ENCODE measurements around the gene RAB40C. TPM values are rescaled to one million over a fixed set of nuclear protein-coding genes. Genes with fewer than 3 reads are reported as not detected.

The RAB40C gene
- total RNA-seq, 1 experiment from 2014 or later, result 5.9 TPM

DNA sequence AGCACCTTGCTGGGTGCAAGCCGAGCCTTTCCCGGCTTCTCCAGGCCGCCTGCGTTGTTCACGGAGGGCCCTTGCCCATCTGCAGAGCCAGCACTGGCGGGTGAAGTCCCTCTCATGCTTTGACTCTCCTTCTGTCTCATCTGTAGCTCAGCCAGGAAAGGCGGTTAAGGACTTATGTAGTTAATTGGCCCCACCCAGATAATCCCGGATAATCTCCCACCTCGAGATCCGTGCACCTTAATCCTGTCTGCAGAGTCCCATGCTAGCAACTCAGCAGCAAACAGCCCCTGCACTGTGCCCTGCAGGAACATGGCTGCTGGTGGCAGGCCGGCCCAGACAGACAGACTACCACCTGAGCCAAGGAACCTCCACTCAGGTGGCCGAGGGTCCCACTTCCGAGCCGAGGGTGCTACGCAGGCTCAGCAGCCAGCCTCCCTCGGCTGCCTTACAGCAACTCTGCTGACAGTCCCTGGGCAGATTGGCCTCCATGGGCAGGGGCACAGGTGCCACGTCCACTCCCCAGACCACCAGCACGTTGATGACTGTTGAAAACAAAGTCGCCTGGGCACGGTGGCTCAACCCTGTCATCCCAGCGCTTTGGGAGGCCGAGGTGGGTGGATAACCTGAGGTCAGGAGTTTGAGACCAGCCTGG, 16.9 kb downstream of the RAB40C start:
- peaks cover 6% of the 10 kb centered on the region; the same call in 1 of the 2 replicates for H3K9me3 ChIP-seq (ENCODE audit: low read length)
- no peaks in the 10 kb centered on the region for H4K20me1 ChIP-seq (ENCODE audit: insufficient read depth, low read depth, low read length)
- H3K27ac ChIP-seq (ENCODE audit: low read length), result no peak overlapping the region
- H3K9ac ChIP-seq (ENCODE audit: low read length), result no peak overlapping the region
- H3K4me3 ChIP-seq (ENCODE audit: low read length), result no peak overlapping the region
- no peaks in the 10 kb centered on the region; the same call in 1 of the 2 replicates for H3K36me3 ChIP-seq (ENCODE audit: insufficient read depth, low read length)
- H3K4me2 ChIP-seq (ENCODE audit: low read depth, low read length, poor library complexity, severe bottlenecking), result no peak overlapping the region
- peak; percentile 10 for DNase-seq
- no peaks in the 10 kb centered on the region for H3K79me2 ChIP-seq (ENCODE audit: low read length)
- H3K9me2 ChIP-seq (replicated peaks; ENCODE audit: insufficient read depth, low read length), result no peaks in the 10 kb centered on the region
- no peak overlapping the region for H2AFZ ChIP-seq (ENCODE audit: low read length)
- no peaks in the 10 kb centered on the region for H3K27me3 ChIP-seq (ENCODE audit: low read length)
- H3K4me1 ChIP-seq (ENCODE audit: low read length), result no peaks in the 10 kb centered on the region

- DNase-seq, result peak; percentile 15
- Histone ChIP-seq H2AFZ (ENCODE audit: low read length) (no peak overlapping the region), H3K4me3 (ENCODE audit: low read length) (no peak overlapping the region), H3K4me1 (ENCODE audit: low read length) (no peaks in the 10 kb centered on the region), H3K36me3 (ENCODE audit: insufficient read depth, low read length) (no peaks in the 10 kb centered on the region; the same call in 1 of the 2 replicates), H3K9ac (ENCODE audit: low read length) (no peak overlapping the region), H4K20me1 (ENCODE audit: insufficient read depth, low read depth, low read length) (no peaks in the 10 kb centered on the region), H3K27me3 (ENCODE audit: low read length) (no peaks in the 10 kb centered on the region), H3K9me3 (ENCODE audit: low read length) (peaks cover 6% of the 10 kb centered on the region; the same call in 1 of the 2 replicates), H3K4me2 (ENCODE audit: low read depth, low read length, poor library complexity, severe bottlenecking) (no peak overlapping the region), H3K27ac (ENCODE audit: low read length) (no peak overlapping the region), H3K79me2 (ENCODE audit: low read length) (no peaks in the 10 kb centered on the region), H3K9me2 (replicated peaks; ENCODE audit: insufficient read depth, low read length) (no peaks in the 10 kb centered on the region)
Observed at GRCh38 chr16:608019-608418, 18.2 kb downstream of the RAB40C start.

DNA sequence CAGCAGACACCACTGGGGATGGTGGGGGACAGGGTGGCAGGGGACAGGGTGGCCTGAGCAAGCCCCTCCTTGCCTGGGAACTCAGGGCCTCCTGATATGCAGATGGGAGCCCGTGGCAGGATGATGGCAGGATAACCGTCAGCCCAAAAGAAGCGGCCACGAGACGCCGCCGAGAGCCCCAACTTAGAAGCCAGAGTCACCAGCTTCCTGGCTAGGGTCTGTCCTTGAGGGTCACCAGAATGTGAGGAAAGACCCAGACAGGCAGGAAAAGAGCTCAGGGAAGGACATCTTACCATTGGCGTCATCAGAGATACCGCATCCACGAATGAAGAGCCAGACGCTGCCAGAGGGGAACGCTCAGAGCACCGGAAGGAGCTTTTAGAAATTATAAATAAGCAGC, 19.4 kb downstream of the RAB40C start:
- Histone ChIP-seq H3K36me3 (ENCODE audit: insufficient read depth, low read length) (no peaks in the 10 kb centered on the region; the same call in 1 of the 2 replicates), H3K9ac (ENCODE audit: low read length) (no peak overlapping the region), H4K20me1 (ENCODE audit: insufficient read depth, low read depth, low read length) (no peaks in the 10 kb centered on the region), H3K4me2 (ENCODE audit: low read depth, low read length, poor library complexity, severe bottlenecking) (no peak overlapping the region), H3K79me2 (ENCODE audit: low read length) (no peaks in the 10 kb centered on the region), H3K27me3 (ENCODE audit: low read length) (no peaks in the 10 kb centered on the region), H3K4me3 (ENCODE audit: low read length) (no peak overlapping the region), H3K27ac (ENCODE audit: low read length) (no peak overlapping the region), H2AFZ (ENCODE audit: low read length) (no peak overlapping the region), H3K4me1 (ENCODE audit: low read length) (no peaks in the 10 kb centered on the region), H3K9me2 (replicated peaks; ENCODE audit: insufficient read depth, low read length) (no peaks in the 10 kb centered on the region), H3K9me3 (ENCODE audit: low read length) (peaks cover 6% of the 10 kb centered on the region; the same call in 1 of the 2 replicates)
- DNase-seq, result no peak

DNA sequence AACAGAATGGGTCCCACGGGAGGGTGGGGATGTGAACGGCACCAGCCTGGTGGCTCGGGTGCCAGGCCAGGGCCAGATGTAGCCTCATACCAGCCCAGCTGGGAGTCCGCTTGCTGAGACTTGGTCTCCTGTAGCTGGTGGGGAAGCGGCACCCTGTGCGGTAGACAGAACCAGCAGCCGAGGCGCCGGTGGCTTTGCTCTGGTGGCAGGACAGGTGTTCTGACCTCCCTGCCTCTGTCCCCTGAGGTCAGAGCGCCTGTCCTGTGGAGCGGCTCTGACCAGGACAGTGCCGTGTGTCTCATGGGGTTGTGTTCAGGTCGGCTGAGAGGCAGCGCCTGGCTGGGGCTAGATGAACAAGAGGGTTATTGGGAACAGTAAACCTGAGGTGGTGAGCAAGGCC, 20.1 kb downstream of the RAB40C start:
- Histone ChIP-seq H3K27ac (ENCODE audit: low read length) (no peak overlapping the region), H2AFZ (ENCODE audit: low read length) (no peak overlapping the region), H3K9me2 (replicated peaks; ENCODE audit: insufficient read depth, low read length) (no peaks in the 10 kb centered on the region), H3K4me1 (ENCODE audit: low read length) (no peaks in the 10 kb centered on the region), H3K79me2 (ENCODE audit: low read length) (no peaks in the 10 kb centered on the region), H4K20me1 (ENCODE audit: insufficient read depth, low read depth, low read length) (no peaks in the 10 kb centered on the region), H3K27me3 (ENCODE audit: low read length) (no peaks in the 10 kb centered on the region), H3K9me3 (ENCODE audit: low read length) (peaks cover 6% of the 10 kb centered on the region; the same call in 1 of the 2 replicates), H3K36me3 (ENCODE audit: insufficient read depth, low read length) (no peaks in the 10 kb centered on the region; the same call in 1 of the 2 replicates), H3K9ac (ENCODE audit: low read length) (no peak overlapping the region), H3K4me2 (ENCODE audit: low read depth, low read length, poor library complexity, severe bottlenecking) (no peak overlapping the region), H3K4me3 (ENCODE audit: low read length) (no peak overlapping the region)
- no peak for DNase-seq

DNA sequence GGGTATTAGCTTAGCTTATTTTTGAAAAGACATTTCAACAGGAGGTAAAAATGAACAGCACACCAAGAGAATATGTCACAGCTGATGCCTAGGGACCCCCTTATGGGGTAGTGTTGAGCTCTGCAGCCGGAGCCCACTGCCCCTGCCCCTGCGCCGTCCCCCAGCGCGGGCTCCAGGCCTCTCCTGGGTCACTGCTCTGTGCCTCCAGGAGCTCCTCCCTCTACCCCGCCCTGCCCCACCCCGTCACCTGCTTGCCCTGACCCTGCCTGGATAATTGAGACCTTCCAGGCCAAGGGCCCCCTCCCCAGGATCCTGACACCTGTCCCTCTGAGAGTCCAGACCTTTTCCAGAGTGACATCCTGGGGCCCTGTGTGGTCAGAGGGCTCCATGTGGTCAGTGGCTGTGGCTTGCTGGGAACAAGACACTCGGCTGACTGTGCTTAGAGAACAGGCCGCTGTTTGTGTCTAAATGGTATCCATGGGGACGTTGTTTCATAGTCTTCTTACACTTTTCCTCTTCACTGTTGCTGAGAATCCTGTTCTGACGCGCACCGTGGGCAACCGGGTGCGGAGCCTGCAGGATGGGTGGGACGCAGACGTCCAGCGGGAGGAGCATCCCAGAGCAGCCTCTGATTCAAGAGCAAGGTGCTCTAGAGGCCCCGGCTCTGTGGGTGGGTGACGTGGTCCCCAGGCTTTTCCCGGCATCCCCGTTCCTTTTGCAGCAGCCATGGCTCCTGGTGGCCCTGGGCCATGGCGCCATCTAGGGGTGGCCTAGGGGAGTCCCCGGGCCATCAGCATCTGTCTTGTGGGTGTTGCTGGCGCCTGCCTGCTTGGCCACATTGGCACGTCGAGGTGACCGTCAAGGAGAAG, 20.9 kb downstream of the RAB40C start:
- Histone ChIP-seq H3K36me3 (ENCODE audit: insufficient read depth, low read length) (no peaks in the 10 kb centered on the region), H3K27me3 (ENCODE audit: low read length) (no peaks in the 10 kb centered on the region), H3K9ac (ENCODE audit: low read length) (no peak overlapping the region), H4K20me1 (ENCODE audit: insufficient read depth, low read depth, low read length) (no peaks in the 10 kb centered on the region), H3K79me2 (ENCODE audit: low read length) (no peaks in the 10 kb centered on the region), H3K4me2 (ENCODE audit: low read depth, low read length, poor library complexity, severe bottlenecking) (no peak overlapping the region), H2AFZ (ENCODE audit: low read length) (no peak overlapping the region), H3K9me2 (replicated peaks; ENCODE audit: insufficient read depth, low read length) (no peaks in the 10 kb centered on the region), H3K27ac (ENCODE audit: low read length) (no peak overlapping the region), H3K4me1 (ENCODE audit: low read length) (no peaks in the 10 kb centered on the region), H3K4me3 (ENCODE audit: low read length) (no peak overlapping the region), H3K9me3 (ENCODE audit: low read length) (0 out of 2 replicates have a peak, but pooled peaks cover under 1% of the 10 kb centered on the region)
- peak; percentile 64 for DNase-seq

DNA sequence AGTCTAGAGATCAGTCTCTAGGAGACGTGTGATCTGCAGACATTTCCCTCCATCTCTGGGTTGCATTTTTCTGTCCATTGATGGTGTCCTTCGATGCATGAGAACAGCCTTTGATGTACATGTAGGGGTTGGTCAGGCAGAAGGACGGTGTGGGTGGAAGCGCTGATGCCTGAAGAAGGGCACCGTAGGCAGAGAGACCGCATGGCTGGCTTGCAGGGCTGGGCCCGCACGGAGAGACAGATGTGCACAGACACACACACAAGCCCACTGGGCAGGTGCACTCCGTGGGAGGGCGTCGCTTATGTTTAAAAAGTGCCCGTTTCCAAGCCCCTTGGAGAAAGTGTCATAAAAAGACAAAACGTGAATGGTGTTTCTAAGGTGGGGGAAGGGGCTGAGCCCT, 25.3 kb downstream of the RAB40C start:
- H3K36me3 ChIP-seq (ENCODE audit: insufficient read depth, low read length), result no peaks in the 10 kb centered on the region
- no peaks in the 10 kb centered on the region for H3K9me2 ChIP-seq (replicated peaks; ENCODE audit: insufficient read depth, low read length)
- no peak overlapping the region for H3K27ac ChIP-seq (ENCODE audit: low read length)
- H3K9me3 ChIP-seq (ENCODE audit: low read length), result no peaks in the 10 kb centered on the region
- no peaks in the 10 kb centered on the region for H3K4me1 ChIP-seq (ENCODE audit: low read length)
- DNase-seq, result no peak
- no peaks in the 10 kb centered on the region for H4K20me1 ChIP-seq (ENCODE audit: insufficient read depth, low read depth, low read length)
- no peak overlapping the region for H3K9ac ChIP-seq (ENCODE audit: low read length)
- no peak overlapping the region for H3K4me3 ChIP-seq (ENCODE audit: low read length)
- no peaks in the 10 kb centered on the region for H3K79me2 ChIP-seq (ENCODE audit: low read length)
- H2AFZ ChIP-seq (ENCODE audit: low read length), result no peak overlapping the region
- H3K4me2 ChIP-seq (ENCODE audit: low read depth, low read length, poor library complexity, severe bottlenecking), result no peak overlapping the region
- no peaks in the 10 kb centered on the region for H3K27me3 ChIP-seq (ENCODE audit: low read length)

GRCh38 chr16:616733-617586, 27.1 kb downstream of the RAB40C start:
- H3K79me2 ChIP-seq (ENCODE audit: low read length), result no peaks in the 10 kb centered on the region
- no peaks in the 10 kb centered on the region for H3K9me3 ChIP-seq (ENCODE audit: low read length)
- no peaks in the 10 kb centered on the region for H4K20me1 ChIP-seq (ENCODE audit: insufficient read depth, low read depth, low read length)

More at GRCh38 chr16:616733-617586, 27.1 kb downstream of the RAB40C start:
- H3K4me2 ChIP-seq (ENCODE audit: low read depth, low read length, poor library complexity, severe bottlenecking), result no peak overlapping the region
- no peaks in the 10 kb centered on the region for H3K9me2 ChIP-seq (replicated peaks; ENCODE audit: insufficient read depth, low read length)
- no peak overlapping the region for H3K27ac ChIP-seq (ENCODE audit: low read length)
- H3K9ac ChIP-seq (ENCODE audit: low read length), result no peak overlapping the region
- H3K27me3 ChIP-seq (ENCODE audit: low read length), result no peaks in the 10 kb centered on the region
- no peaks in the 10 kb centered on the region for H3K36me3 ChIP-seq (ENCODE audit: insufficient read depth, low read length)
- H3K4me3 ChIP-seq (ENCODE audit: low read length), result no peak overlapping the region
- DNase-seq, result no peak
- no peak overlapping the region for H2AFZ ChIP-seq (ENCODE audit: low read length)
- no peaks in the 10 kb centered on the region for H3K4me1 ChIP-seq (ENCODE audit: low read length)
